Fibroblast of mammary gland (primary cell): Measurements from ENCODE around the gene TWF2.
A peak's percentile ranks its signal among the peaks of the same experiment; 100 is the strongest.

Source experiments
- DNase-seq: peaks from one replicate; pipeline ENCODE4 v3.0.0-alpha.2; 2010; ENCODE audit warnings: low read depth
- H3K4me3 ChIP-seq: 2 replicates; pipeline ENCODE4 v1.5.1; 2011; ENCODE audit warnings: low read depth, mild to moderate bottlenecking, low read length, moderate library complexity; ENCODE audit not compliant: control insufficient read depth
- CTCF ChIP-seq: conservative IDR thresholded peaks from 2 replicates; pipeline ENCODE4 v1.5.1; 2011; ENCODE audit warnings: low read depth, low read length, inconsistent platforms; ENCODE audit not compliant: control insufficient read depth, insufficient read depth

TWF2 gene

DNA sequence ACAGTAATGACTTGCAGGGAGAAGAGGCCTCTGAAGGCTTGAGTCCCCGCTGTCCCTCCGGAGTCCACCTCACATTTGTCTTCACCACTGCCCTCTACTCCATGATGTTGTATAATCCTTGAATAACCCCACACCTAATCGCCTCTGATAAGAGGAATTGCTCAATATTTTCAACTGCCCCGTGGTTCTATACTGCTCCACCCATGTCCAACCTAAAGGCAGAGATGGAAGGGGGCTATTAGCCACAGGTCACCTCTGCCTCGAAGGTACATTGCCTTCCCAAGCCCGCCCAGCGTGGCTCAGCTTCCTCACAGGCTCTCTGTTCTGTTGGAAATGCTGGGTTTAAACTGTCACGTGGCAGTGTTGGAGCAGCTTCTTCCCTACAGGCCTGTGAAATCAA is 26.0 kb downstream of the TWF2 start:
- no peak for TF ChIP-seq CTCF
- DNase-seq = no peak
- H3K4me3 ChIP-seq = no peak overlapping the region

GRCh38 chr3:52211268-52211891 is 27.6 kb downstream of the TWF2 start:
- no peak overlapping the region for H3K4me3 ChIP-seq
- DNase-seq = no peak
- no peak for TF ChIP-seq CTCF

- DNase-seq = peak; percentile 50
- TF ChIP-seq CTCF = no peak
- no peak overlapping the region for H3K4me3 ChIP-seq
Observed at GRCh38 chr3:52210550-52211046, 28.4 kb downstream of the TWF2 start.

DNA sequence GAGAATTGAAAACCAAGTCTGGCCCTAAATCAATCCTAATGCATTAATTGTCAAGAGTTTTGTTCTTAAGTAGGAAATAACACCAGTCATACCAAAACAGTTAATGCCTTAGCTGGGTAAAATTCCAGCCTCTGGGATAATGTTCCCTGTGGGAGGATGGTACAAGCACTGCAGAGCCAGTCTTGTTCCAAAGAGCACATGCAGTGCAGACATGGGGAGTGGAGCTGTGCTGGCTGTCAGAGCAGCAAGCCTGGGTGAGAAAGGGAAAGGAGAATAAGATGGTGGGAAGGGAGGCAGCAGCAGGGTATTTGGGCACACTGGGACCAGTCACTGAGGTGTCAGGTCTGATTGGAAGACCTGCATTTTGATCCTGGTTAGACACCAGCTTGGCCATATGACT is 28.9 kb downstream of the TWF2 start:
- DNase-seq = no peak
- H3K4me3 ChIP-seq = no peak overlapping the region
- TF ChIP-seq CTCF = no peak

DNA sequence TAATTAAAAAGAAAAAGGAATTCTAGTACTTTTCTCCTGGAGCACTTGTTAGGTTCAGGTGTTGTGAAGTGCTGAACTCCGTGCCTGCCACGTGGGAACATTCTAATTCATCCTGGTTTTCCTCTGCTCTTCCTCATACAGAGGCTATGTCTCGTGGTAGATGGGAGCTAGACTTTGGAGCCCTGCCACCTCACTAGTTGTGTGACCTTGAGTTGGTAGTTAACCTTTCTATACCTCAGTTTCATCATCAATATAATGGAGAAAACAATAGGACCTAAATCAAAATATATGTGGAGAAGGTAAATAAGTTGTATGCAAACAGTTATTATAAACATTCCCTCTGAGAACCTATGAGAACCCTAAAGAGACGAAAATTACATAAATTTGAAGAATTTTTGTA is 30.4 kb downstream of the TWF2 start:
- DNase-seq = no peak
- no peak for TF ChIP-seq CTCF
- no peak overlapping the region for H3K4me3 ChIP-seq

GRCh38 chr3:52205727-52206372 is 33.1 kb downstream of the TWF2 start:
- no peak overlapping the region for H3K4me3 ChIP-seq
- no peak for TF ChIP-seq CTCF
- peak; percentile 21 for DNase-seq
